MM.1S (cell line): Measurements from ENCODE around the gene ANTKMT.

Experiments used
- DNase-seq: peaks from one replicate; pipeline ENCODE4 v3.0.0-alpha.2; 2015
- H2AFZ ChIP-seq: fragments of 300-600 bp; sonication (generic); 2 replicates; pipeline ENCODE4 v1.6.0; 2016; ENCODE audit warnings: antibody characterized with exemption, low read length
- H3F3A ChIP-seq: fragments of 300-600 bp; sonication (generic); 2 replicates; pipeline ENCODE4 v1.6.1; 2016; ENCODE audit warnings: mild to moderate bottlenecking, antibody characterized with exemption, low read length, moderate library complexity, mixed read lengths; ENCODE audit not compliant: insufficient read depth
- H3K27ac ChIP-seq: fragments of 300-600 bp; sonication (generic); 2 replicates; pipeline ENCODE4 v1.5.1; 2016; ENCODE audit warnings: mild to moderate bottlenecking, low read length
- H3K27me3 ChIP-seq: fragments of 300-600 bp; sonication (generic); replicated peaks from 2 replicates; pipeline ENCODE4 v1.6.0; 2016; ENCODE audit warnings: low read length; ENCODE audit not compliant: insufficient read depth
- H3K36me3 ChIP-seq: fragments of 300-600 bp; sonication (generic); replicated peaks from 2 replicates; pipeline ENCODE4 v1.6.1; 2016; ENCODE audit warnings: mild to moderate bottlenecking, low read length, mixed read lengths; ENCODE audit not compliant: insufficient read depth
- H3K4me1 ChIP-seq: fragments of 300-600 bp; sonication (generic); 2 replicates; pipeline ENCODE4 v1.6.1; 2016; ENCODE audit warnings: low read length, mixed read lengths
- H3K4me2 ChIP-seq: fragments of 300-600 bp; sonication (generic); 2 replicates; pipeline ENCODE4 v1.6.0; 2016; ENCODE audit warnings: low read depth, low read length
- H3K4me3 ChIP-seq: fragments of 300-600 bp; sonication (generic); 2 replicates; pipeline ENCODE4 v1.5.1; 2016; ENCODE audit warnings: low read length, mixed read lengths
- H3K79me2 ChIP-seq: fragments of 300-600 bp; sonication (generic); 2 replicates; pipeline ENCODE4 v1.6.1; 2016; ENCODE audit warnings: mixed run types, low read length, mixed read lengths
- H3K9ac ChIP-seq: fragments of 300-600 bp; sonication (generic); 2 replicates; pipeline ENCODE4 v1.6.1; 2016; ENCODE audit warnings: low read length, mixed read lengths
- H3K9me2 ChIP-seq: fragments of 300-600 bp; sonication (generic); replicated peaks from 2 replicates; pipeline ENCODE4 v1.6.1; 2016; ENCODE audit warnings: mild to moderate bottlenecking, low read length, mixed read lengths; ENCODE audit not compliant: insufficient read depth
- H3K9me3 ChIP-seq: fragments of 300-600 bp; sonication (generic); replicated peaks from 2 replicates; pipeline ENCODE4 v1.6.1; 2016; ENCODE audit warnings: mild to moderate bottlenecking, low read length, mixed read lengths; ENCODE audit not compliant: insufficient read depth
- H4K20me1 ChIP-seq: fragments of 300-600 bp; sonication (generic); 2 replicates; pipeline ENCODE4 v1.6.1; 2016; ENCODE audit warnings: mild to moderate bottlenecking, low read length, moderate library complexity, mixed read lengths; ENCODE audit not compliant: insufficient read depth
- EZH2 ChIP-seq: fragments of 300-600 bp; sonication (generic); optimal IDR thresholded peaks from 2 replicates; pipeline ENCODE3; 2017; ENCODE audit warnings: low read depth, mild to moderate bottlenecking, antibody characterized with exemption, low read length, mixed read lengths
- EZH2phosphoT487 ChIP-seq: fragments of 300-600 bp; sonication (generic); IDR thresholded peaks from 2 replicates; pipeline ENCODE4 v1.6.1; 2018; ENCODE audit warnings: antibody characterized with exemption, low read length
- TF ChIP-seq, protein P1 (sequence below): fragments of 300-600 bp; sonication (generic); IDR thresholded peaks from 2 replicates; pipeline ENCODE4 v1.5.1; 2016; ENCODE audit warnings: antibody characterized with exemption, low read length, mixed read lengths

ANTKMT gene

DNA sequence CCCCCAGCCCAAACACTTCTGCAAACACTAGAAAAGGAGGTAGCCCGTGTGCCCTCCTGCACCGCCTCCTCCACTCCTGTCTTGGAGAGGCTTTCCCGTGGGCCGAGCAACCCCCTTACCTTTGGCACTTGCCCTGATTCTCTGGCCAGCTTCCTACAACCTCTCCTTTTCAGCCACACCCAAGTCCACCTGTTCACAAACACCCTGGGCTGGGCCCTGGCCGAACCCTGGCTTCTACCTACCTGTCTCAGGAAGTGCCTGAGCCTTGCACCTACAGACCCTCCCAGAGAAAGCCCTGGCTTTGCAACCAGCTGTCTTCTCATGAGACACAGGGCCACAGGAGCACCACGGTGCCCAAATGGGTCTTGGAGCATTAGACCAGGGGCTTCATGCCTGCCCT, 2.0 kb upstream of the ANTKMT start:
- Histone ChIP-seq H4K20me1 (no peaks in the 10 kb centered on the region), H3F3A (peaks cover 10% of the 10 kb centered on the region; the same call in 1 of the 2 replicates), H3K79me2 (peaks cover 9% of the 10 kb centered on the region; the same call in 1 of the 2 replicates), H3K9me2 (no peaks in the 10 kb centered on the region), H3K4me1 (peaks cover 16% of the 10 kb centered on the region; the same call in 1 of the 2 replicates), H3K4me3 (no peak overlapping the region), H3K27ac (no peak overlapping the region), H3K4me2 (no peak overlapping the region), H3K27me3 (peaks cover 25% of the 10 kb centered on the region), H3K9ac (no peak overlapping the region), H3K36me3 (no peaks in the 10 kb centered on the region), H3K9me3 (no peaks in the 10 kb centered on the region), H2AFZ (no peak overlapping the region)
- no peak for DNase-seq
- TF ChIP-seq EZH2 (no peak), EZH2phosphoT487 (no peak)
- TF ChIP-seq, protein P1, sequence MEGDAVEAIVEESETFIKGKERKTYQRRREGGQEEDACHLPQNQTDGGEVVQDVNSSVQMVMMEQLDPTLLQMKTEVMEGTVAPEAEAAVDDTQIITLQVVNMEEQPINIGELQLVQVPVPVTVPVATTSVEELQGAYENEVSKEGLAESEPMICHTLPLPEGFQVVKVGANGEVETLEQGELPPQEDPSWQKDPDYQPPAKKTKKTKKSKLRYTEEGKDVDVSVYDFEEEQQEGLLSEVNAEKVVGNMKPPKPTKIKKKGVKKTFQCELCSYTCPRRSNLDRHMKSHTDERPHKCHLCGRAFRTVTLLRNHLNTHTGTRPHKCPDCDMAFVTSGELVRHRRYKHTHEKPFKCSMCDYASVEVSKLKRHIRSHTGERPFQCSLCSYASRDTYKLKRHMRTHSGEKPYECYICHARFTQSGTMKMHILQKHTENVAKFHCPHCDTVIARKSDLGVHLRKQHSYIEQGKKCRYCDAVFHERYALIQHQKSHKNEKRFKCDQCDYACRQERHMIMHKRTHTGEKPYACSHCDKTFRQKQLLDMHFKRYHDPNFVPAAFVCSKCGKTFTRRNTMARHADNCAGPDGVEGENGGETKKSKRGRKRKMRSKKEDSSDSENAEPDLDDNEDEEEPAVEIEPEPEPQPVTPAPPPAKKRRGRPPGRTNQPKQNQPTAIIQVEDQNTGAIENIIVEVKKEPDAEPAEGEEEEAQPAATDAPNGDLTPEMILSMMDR = no peak

DNA sequence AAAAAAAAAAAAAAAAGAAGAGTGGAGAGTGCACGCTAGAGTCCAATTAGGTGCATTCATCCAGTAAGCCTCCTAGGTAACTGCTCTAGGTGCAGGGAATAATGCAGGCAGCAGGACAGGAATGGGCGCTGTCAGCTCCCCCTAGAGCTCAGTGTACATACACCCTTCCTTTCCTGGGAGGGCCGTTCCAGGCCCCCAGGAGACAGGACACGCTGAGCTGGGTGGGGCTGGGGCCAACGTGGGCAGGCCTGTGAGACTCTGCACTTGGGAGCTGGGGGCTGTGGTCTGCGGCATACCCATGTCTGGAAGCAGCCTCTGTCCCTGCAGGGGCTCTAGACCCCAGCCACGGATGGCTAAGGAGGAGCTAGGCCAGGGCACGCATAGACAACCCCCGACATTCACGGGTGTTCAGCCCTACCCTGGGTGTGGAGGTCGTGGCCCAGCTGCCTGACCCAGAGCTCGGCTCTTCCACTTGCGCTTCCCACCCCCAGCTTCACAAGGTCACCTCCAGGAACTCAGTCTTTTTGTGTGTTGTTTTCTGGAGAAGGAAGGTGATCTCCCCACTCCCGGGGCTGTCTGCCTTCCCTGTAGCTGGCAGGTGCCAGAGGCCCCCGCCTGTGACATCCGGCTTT, 1.0 kb upstream of the ANTKMT start:
- TF ChIP-seq EZH2 (no peak), EZH2phosphoT487 (no peak)
- TF ChIP-seq, protein P1 = peak; percentile 23
- Histone ChIP-seq H3K9me2 (no peaks in the 10 kb centered on the region), H3K27ac (peak overlapping the region; percentile 74; the same call in 1 of the 2 replicates), H3K4me2 (peak overlapping the region; percentile 95), H3K27me3 (peaks cover 25% of the 10 kb centered on the region), H3K79me2 (peaks cover 9% of the 10 kb centered on the region; the same call in 1 of the 2 replicates), H3K4me3 (peak overlapping the region; percentile 95), H2AFZ (peak overlapping the region; percentile 91), H3K9me3 (no peaks in the 10 kb centered on the region), H4K20me1 (no peaks in the 10 kb centered on the region), H3K4me1 (peaks cover 9% of the 10 kb centered on the region; the same call in 1 of the 2 replicates), H3K9ac (peak overlapping the region; percentile 87; the same call in 1 of the 2 replicates), H3F3A (peaks cover 10% of the 10 kb centered on the region; the same call in 1 of the 2 replicates), H3K36me3 (no peaks in the 10 kb centered on the region)
- DNase-seq = no peak

DNA sequence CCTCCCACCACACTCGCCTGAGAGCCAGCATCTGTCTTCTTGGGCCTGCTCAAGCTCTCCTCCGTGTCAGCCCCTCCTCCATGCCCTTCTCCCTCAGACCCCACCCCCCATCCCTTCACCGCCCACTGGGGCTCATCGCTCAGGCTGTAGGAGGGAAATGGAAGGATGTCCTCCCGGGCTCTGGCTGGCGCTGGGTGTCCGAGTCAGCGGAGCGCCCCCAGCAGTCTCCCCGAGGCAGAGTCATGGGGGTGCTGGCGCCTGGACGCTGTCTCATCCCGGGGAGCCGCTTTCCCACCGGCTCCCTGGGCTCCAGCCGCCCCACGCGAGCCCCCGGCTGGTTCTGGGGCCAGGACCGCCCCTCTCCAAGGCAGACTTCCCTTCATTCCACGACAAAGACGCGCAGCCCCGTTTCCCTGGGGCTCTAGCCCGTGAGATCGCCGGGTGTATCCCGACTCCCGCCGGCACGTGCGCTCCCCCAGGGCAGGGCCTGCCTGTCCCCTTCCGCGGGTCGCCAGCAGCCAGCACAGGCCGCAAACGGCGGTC, 428 bp upstream of the ANTKMT start:
- peak overlapping the region; percentile 74 for H3K27ac ChIP-seq
- H3K9me3 ChIP-seq = no peaks in the 10 kb centered on the region
- H3K79me2 ChIP-seq = peaks cover 9% of the 10 kb centered on the region; the same call in 1 of the 2 replicates
- peaks cover 25% of the 10 kb centered on the region for H3K27me3 ChIP-seq
- peaks cover 10% of the 10 kb centered on the region; the same call in 1 of the 2 replicates for H3F3A ChIP-seq
- H2AFZ ChIP-seq = peak overlapping the region; percentile 91
- H3K4me2 ChIP-seq = peak overlapping the region; percentile 95
- H3K4me1 ChIP-seq = peaks cover 9% of the 10 kb centered on the region; the same call in 1 of the 2 replicates
- no peaks in the 10 kb centered on the region for H3K9me2 ChIP-seq
- peak; percentile 68 for DNase-seq
- peak overlapping the region; percentile 87 for H3K9ac ChIP-seq
- TF ChIP-seq, protein P1 = peak; percentile 24
- no peak for TF ChIP-seq EZH2phosphoT487
- H3K36me3 ChIP-seq = no peaks in the 10 kb centered on the region
- H3K4me3 ChIP-seq = peak overlapping the region; percentile 95
- no peaks in the 10 kb centered on the region for H4K20me1 ChIP-seq
